ENCODE results near the gene HOXD3. TPM values are rescaled to one million over a fixed set of nuclear protein-coding genes. Genes with fewer than 3 reads are reported as not detected.

The HOXD3 gene
- polyA plus RNA-seq (2012; ENCODE audit: insufficient read length, low read depth) = 4.1 TPM

- TF ChIP-seq FOXP2 (optimal IDR thresholded peaks at IDR 0.05; ENCODE audit: borderline replicate concordance, extremely low read depth, extremely low read length, insufficient read depth) = no peak
- no peak for TF ChIP-seq POLR2AphosphoS5 (IDR thresholded peaks at IDR 0.05; ENCODE audit: low read depth, low read length)
- TF ChIP-seq TAF1 (IDR thresholded peaks at IDR 0.05; ENCODE audit: borderline replicate concordance, insufficient read depth, low read length) = no peak
- TF ChIP-seq SIN3A (IDR thresholded peaks at IDR 0.05; ENCODE audit: borderline replicate concordance, insufficient read depth, low read length) = no peak
- no peak for TF ChIP-seq REST (IDR thresholded peaks at IDR 0.05; ENCODE audit: insufficient read depth in 1 of 2, low read depth in 2 of 2, low read length in 2 of 2)
These were observed at the start of gene HOXD3 for GRCh38 chr2:176156807-176157498. Gene HOXD3 (plus strand): TSS chr2:176157307. CDS start chr2:176169115, 11,808 bp downstream.

- no peak for TF ChIP-seq POLR2AphosphoS5 (IDR thresholded peaks at IDR 0.05; ENCODE audit: low read depth, low read length)
These were observed 49.4 kb upstream of the HOXD3 start for GRCh38 chr2:176107731-176108181.

GRCh38 chr2:176109192-176109901 lies 47.8 kb upstream of the HOXD3 start:
- TF ChIP-seq TAF1 (IDR thresholded peaks at IDR 0.05; ENCODE audit: borderline replicate concordance, insufficient read depth, low read length) (no peak), FOXP2 (optimal IDR thresholded peaks at IDR 0.05; ENCODE audit: borderline replicate concordance, extremely low read depth, extremely low read length, insufficient read depth) (no peak), POLR2AphosphoS5 (IDR thresholded peaks at IDR 0.05; ENCODE audit: low read depth, low read length) (no peak), SIN3A (IDR thresholded peaks at IDR 0.05; ENCODE audit: borderline replicate concordance, insufficient read depth, low read length) (no peak), REST (IDR thresholded peaks at IDR 0.05; ENCODE audit: insufficient read depth in 1 of 2, low read depth in 2 of 2, low read length in 2 of 2) (no peak)

- TF ChIP-seq TAF1 (IDR thresholded peaks at IDR 0.05; ENCODE audit: borderline replicate concordance, insufficient read depth, low read length) (no peak), REST (IDR thresholded peaks at IDR 0.05; ENCODE audit: insufficient read depth in 1 of 2, low read depth in 2 of 2, low read length in 2 of 2) (no peak), FOXP2 (optimal IDR thresholded peaks at IDR 0.05; ENCODE audit: borderline replicate concordance, extremely low read depth, extremely low read length, insufficient read depth) (no peak), SIN3A (IDR thresholded peaks at IDR 0.05; ENCODE audit: borderline replicate concordance, insufficient read depth, low read length) (no peak), POLR2AphosphoS5 (IDR thresholded peaks at IDR 0.05; ENCODE audit: low read depth, low read length) (no peak)
These were observed 47.2 kb upstream of the HOXD3 start for GRCh38 chr2:176109946-176110345.

- TF ChIP-seq REST (IDR thresholded peaks at IDR 0.05; ENCODE audit: insufficient read depth in 1 of 2, low read depth in 2 of 2, low read length in 2 of 2) = no peak
- no peak for TF ChIP-seq FOXP2 (optimal IDR thresholded peaks at IDR 0.05; ENCODE audit: borderline replicate concordance, extremely low read depth, extremely low read length, insufficient read depth)
- TF ChIP-seq SIN3A (IDR thresholded peaks at IDR 0.05; ENCODE audit: borderline replicate concordance, insufficient read depth, low read length) = no peak
- TF ChIP-seq POLR2AphosphoS5 (IDR thresholded peaks at IDR 0.05; ENCODE audit: low read depth, low read length) = no peak
- no peak for TF ChIP-seq TAF1 (IDR thresholded peaks at IDR 0.05; ENCODE audit: borderline replicate concordance, insufficient read depth, low read length)
These were observed 46.4 kb upstream of the HOXD3 start for GRCh38 chr2:176110415-176111308.

All from PFSK-1 (cell line).